Measurements from ENCODE around the gene KRT84. TPM values are rescaled to one million over a fixed set of nuclear protein-coding genes. Genes with fewer than 3 reads are reported as not detected.

KRT84 gene
- polyA plus RNA-seq, 1 donor from 2014 or later: not detected

DNA sequence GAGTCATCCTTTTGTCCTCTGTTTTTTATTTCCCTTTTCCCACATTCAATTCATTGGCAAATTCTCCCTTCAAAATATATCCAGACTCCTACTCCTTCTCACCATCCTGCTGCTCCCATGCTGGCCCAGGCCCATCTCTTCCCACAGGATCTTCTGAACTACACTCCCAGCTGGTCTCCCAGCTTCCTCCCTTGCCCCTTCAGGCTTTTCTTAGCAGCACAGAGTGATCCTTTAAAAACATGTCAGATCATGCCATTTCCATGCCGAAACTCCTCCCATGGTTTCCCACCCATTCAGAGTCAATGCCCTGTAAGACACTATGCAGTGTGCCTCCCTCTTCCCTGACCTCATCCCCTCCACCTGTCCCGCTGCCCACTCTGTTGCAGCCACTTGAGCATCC, 2.4 kb upstream of the KRT84 start:
- H3K36me3 ChIP-seq (ENCODE audit: insufficient read depth, low read length): no peaks in the 10 kb centered on the region
- no peaks in the 10 kb centered on the region for H4K20me1 ChIP-seq (ENCODE audit: insufficient read depth)
- H3F3A ChIP-seq (ENCODE audit: insufficient read depth, low read length, poor library complexity, severe bottlenecking): no peaks in the 10 kb centered on the region
- H3K9me3 ChIP-seq (ENCODE audit: low read length): no peaks in the 10 kb centered on the region
- H3K9me2 ChIP-seq (ENCODE audit: insufficient read depth, low read length): no peaks in the 10 kb centered on the region
- no peak overlapping the region for H3K27ac ChIP-seq (ENCODE audit: low read length)
- no peak overlapping the region for H3K9ac ChIP-seq (ENCODE audit: low read length)
- no peaks in the 10 kb centered on the region for H3K27me3 ChIP-seq (ENCODE audit: insufficient read depth, low read depth, low read length)
- no peak overlapping the region for H3K4me2 ChIP-seq (ENCODE audit: low read length)
- H3K4me3 ChIP-seq (ENCODE audit: low read length): no peak overlapping the region
- TF ChIP-seq, protein P1, sequence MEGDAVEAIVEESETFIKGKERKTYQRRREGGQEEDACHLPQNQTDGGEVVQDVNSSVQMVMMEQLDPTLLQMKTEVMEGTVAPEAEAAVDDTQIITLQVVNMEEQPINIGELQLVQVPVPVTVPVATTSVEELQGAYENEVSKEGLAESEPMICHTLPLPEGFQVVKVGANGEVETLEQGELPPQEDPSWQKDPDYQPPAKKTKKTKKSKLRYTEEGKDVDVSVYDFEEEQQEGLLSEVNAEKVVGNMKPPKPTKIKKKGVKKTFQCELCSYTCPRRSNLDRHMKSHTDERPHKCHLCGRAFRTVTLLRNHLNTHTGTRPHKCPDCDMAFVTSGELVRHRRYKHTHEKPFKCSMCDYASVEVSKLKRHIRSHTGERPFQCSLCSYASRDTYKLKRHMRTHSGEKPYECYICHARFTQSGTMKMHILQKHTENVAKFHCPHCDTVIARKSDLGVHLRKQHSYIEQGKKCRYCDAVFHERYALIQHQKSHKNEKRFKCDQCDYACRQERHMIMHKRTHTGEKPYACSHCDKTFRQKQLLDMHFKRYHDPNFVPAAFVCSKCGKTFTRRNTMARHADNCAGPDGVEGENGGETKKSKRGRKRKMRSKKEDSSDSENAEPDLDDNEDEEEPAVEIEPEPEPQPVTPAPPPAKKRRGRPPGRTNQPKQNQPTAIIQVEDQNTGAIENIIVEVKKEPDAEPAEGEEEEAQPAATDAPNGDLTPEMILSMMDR (IDR thresholded peaks at IDR 0.05; ENCODE audit: poor library complexity, severe bottlenecking): no peak
- no peak for TF ChIP-seq SMC3 (conservative IDR thresholded peaks at IDR 0.05; ENCODE audit: poor library complexity)
- no peak for TF ChIP-seq MXI1 (conservative IDR thresholded peaks at IDR 0.05; ENCODE audit: poor library complexity, severe bottlenecking)
- no peak for TF ChIP-seq REST (IDR thresholded peaks at IDR 0.05; ENCODE audit: borderline replicate concordance)
- TF ChIP-seq EZH2 (IDR thresholded peaks at IDR 0.05; ENCODE audit: borderline replicate concordance, insufficient read depth, low read length, poor library complexity, severe bottlenecking): no peak
- TF ChIP-seq TAF1 (IDR thresholded peaks at IDR 0.05; ENCODE audit: low read depth): no peak
- TF ChIP-seq EP300 (conservative IDR thresholded peaks at IDR 0.05; ENCODE audit: poor library complexity, severe bottlenecking): no peak
- H2AFZ ChIP-seq (ENCODE audit: low read depth, low read length): no peak overlapping the region
- no peaks in the 10 kb centered on the region for H3K79me2 ChIP-seq (replicated peaks; ENCODE audit: insufficient read depth, low read length)

GRCh38 chr12:52383331-52383730, 2.1 kb downstream of the KRT84 start:
- TF ChIP-seq EZH2 (IDR thresholded peaks at IDR 0.05; ENCODE audit: borderline replicate concordance, insufficient read depth, low read length, poor library complexity, severe bottlenecking) (no peak), REST (IDR thresholded peaks at IDR 0.05; ENCODE audit: borderline replicate concordance) (no peak), SMC3 (conservative IDR thresholded peaks at IDR 0.05; ENCODE audit: poor library complexity) (no peak), EP300 (conservative IDR thresholded peaks at IDR 0.05; ENCODE audit: poor library complexity, severe bottlenecking) (no peak), POLR2AphosphoS5 (IDR thresholded peaks at IDR 0.05) (no peak), TAF1 (IDR thresholded peaks at IDR 0.05; ENCODE audit: low read depth) (no peak), MXI1 (conservative IDR thresholded peaks at IDR 0.05; ENCODE audit: poor library complexity, severe bottlenecking) (no peak), RAD21 (conservative IDR thresholded peaks at IDR 0.05) (no peak)
- TF ChIP-seq, protein P1 (IDR thresholded peaks at IDR 0.05; ENCODE audit: poor library complexity, severe bottlenecking): no peak
- Histone ChIP-seq H3K27ac (ENCODE audit: low read length) (no peak overlapping the region), H3F3A (ENCODE audit: insufficient read depth, low read length, poor library complexity, severe bottlenecking) (no peaks in the 10 kb centered on the region), H3K36me3 (ENCODE audit: insufficient read depth, low read length) (no peaks in the 10 kb centered on the region), H4K20me1 (ENCODE audit: insufficient read depth) (no peaks in the 10 kb centered on the region), H3K4me2 (ENCODE audit: low read length) (no peak overlapping the region), H2AFZ (ENCODE audit: low read depth, low read length) (no peak overlapping the region), H3K9me3 (ENCODE audit: low read length) (no peaks in the 10 kb centered on the region), H3K27me3 (ENCODE audit: insufficient read depth, low read depth, low read length) (no peaks in the 10 kb centered on the region), H3K4me3 (ENCODE audit: low read length) (no peak overlapping the region), H3K9me2 (ENCODE audit: insufficient read depth, low read length) (no peaks in the 10 kb centered on the region), H3K79me2 (replicated peaks; ENCODE audit: insufficient read depth, low read length) (no peaks in the 10 kb centered on the region), H3K9ac (ENCODE audit: low read length) (no peak overlapping the region)
